ENCODE measurements around the gene ZNF316. TPM values are rescaled to one million over a fixed set of nuclear protein-coding genes. Genes with fewer than 3 reads are reported as not detected.
"Not testable (repeated sequence)": the region's sequence is repeated elsewhere in the genome, so short reads cannot be mapped to it uniquely, and the experiment has no call there.

Gene ZNF316
- total RNA-seq, 1 donor from 2014 or later, result 37.5 TPM

GRCh38 chr7:6655636-6656385, 18.7 kb downstream of the ZNF316 start:
- no peak for DNase-seq (ENCODE audit: low spot score)
- ATAC-seq, result no peak
- intact Hi-C loops (cut with DNase I), result no loop called here

- intact Hi-C loops (cut with DNase I), result no loop called here
- no peak for DNase-seq (ENCODE audit: low spot score)
- ATAC-seq, result no peak
Measured at GRCh38 chr7:6656413-6656812, 19.3 kb downstream of the ZNF316 start.

- intact Hi-C loops (cut with DNase I), result no loop called here
- DNase-seq (ENCODE audit: low spot score) (no peak), ATAC-seq (no peak)
Measured at GRCh38 chr7:6658618-6659345, 21.7 kb downstream of the ZNF316 start.

GRCh38 chr7:6670851-6671250, 33.7 kb downstream of the ZNF316 start:
- DNase-seq (ENCODE audit: low spot score); ATAC-seq; intact Hi-C loops (cut with DNase I): not testable (repeated sequence)

- intact Hi-C loops (cut with DNase I), result no loop called here
- ATAC-seq, result no peak
- no peak for DNase-seq (ENCODE audit: low spot score)
Measured at GRCh38 chr7:6675807-6676405, 38.8 kb downstream of the ZNF316 start.

- intact Hi-C loops (cut with DNase I), result no loop called here
- ATAC-seq, result no peak
- no peak for DNase-seq (ENCODE audit: low spot score)
Measured at GRCh38 chr7:6680146-6680545, 43.0 kb downstream of the ZNF316 start.

- DNase-seq (ENCODE audit: low spot score) (no peak), ATAC-seq (no peak)
- intact Hi-C loops (cut with DNase I), result no loop called here
Measured at GRCh38 chr7:6691103-6691502, 54.0 kb downstream of the ZNF316 start.

GRCh38 chr7:6691609-6692106, 54.5 kb downstream of the ZNF316 start:
- intact Hi-C loops (cut with DNase I), result no loop called here
- ATAC-seq, result no peak
- no peak for DNase-seq (ENCODE audit: low spot score)

GRCh38 chr7:6700793-6701192, 63.7 kb downstream of the ZNF316 start:
- intact Hi-C loops (cut with DNase I), result no loop called here
- no peak for ATAC-seq
- no peak for DNase-seq (ENCODE audit: low spot score)

- DNase-seq (ENCODE audit: low spot score), result no peak
- ATAC-seq, result no peak
- intact Hi-C loops (cut with DNase I), result no loop called here
Measured at GRCh38 chr7:6701860-6702259, 64.7 kb downstream of the ZNF316 start.

Other genes with a start within 250 kb of the ZNF316 start
- 21.2 TPM for gene DAGLB, start 189.4 kb upstream of the ZNF316 start, total RNA-seq
- gene KDELR2, start 153.2 kb upstream of the ZNF316 start, total RNA-seq, result 90.4 TPM
- gene GRID2IP, start 85.9 kb upstream of the ZNF316 start, total RNA-seq, result 0.18 TPM
- gene ZDHHC4, start 59.9 kb upstream of the ZNF316 start, total RNA-seq, result 41.4 TPM
- 26.7 TPM for gene INTS15, start 47.3 kb upstream of the ZNF316 start, total RNA-seq
- 8.7 TPM for gene ZNF853, start 21.7 kb upstream of the ZNF316 start, total RNA-seq
- gene ZNF12, start 69.6 kb downstream of the ZNF316 start, total RNA-seq, result 25.5 TPM
- gene RSPH10B2, start 116.8 kb downstream of the ZNF316 start, total RNA-seq, result 0.89 TPM
- 92.1 TPM for gene CCZ1B, start 189.0 kb downstream of the ZNF316 start, total RNA-seq

All from sciatic nerve (tissue), 2 donors.